NCI-H748 treated with DMSO at 0.1 percent for 48 hours (cell line): Measurements from ENCODE around the gene STK10.

ENCODE experiments used
- DNase-seq: peaks from one replicate; lab custom pipeline; 2025; lab: John Stamatoyannopoulos, UW

Gene STK10

DNA sequence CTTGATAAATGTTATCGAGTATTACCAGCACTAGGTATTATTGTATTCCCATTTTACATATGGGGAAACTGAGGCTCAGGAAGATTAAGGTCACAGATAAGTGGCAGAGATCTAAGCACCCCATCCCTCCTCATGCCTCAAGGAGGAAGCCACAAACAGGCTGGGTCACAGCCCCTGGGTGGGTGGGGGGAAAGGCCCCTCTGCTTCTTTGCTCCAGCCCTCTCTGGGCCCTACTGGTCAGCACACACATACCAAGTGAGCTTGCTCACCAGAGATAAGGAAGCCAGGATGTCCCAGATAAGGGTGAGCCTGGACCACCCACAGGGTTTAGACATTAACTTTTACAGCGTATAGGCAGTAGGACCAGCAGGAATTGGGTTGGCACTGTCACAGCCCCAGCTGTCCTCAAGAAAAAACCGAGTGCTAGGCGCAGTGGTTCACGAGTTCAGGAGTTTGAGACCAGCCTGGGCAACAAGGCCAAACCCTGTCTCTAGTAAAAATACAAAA lies 45.3 kb downstream of the STK10 start:
- DNase-seq = no peak

DNA sequence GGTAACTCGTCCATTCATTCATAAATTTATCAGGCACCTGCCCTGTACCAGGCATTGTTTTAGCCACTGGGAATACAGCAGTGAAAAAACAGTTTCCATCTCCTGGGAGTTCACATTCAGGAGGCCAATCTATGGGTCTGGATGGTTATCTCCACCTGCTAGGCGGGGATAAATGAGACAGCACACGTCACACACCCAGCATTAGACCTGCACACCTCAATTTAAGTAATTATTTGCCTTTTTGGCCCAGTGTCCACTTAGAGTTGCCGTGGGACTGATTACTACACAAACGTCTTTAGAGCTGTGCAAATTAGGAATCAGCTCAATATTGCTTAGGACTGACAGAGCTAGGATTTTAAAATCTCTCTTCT lies 46.1 kb downstream of the STK10 start:
- DNase-seq = no peak

DNA sequence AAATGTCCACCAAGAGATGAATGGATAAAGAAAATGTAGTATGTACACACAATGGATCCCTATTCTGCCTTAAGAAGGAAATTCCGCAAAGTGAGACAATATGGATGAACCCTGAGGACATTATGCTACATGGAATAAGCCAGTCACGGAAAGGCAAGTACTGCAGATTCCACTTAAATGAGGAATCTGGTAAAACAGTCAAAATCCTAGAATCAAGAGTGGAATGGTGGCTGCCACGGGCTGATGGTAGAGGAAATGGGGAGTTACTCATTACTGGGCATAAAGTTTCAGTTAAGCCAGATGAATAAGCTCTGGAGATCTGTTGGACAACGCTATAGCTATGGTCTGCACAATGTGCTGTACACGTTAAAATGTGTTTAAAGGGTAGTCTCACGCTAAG lies 47.2 kb downstream of the STK10 start:
- no peak for DNase-seq

DNA sequence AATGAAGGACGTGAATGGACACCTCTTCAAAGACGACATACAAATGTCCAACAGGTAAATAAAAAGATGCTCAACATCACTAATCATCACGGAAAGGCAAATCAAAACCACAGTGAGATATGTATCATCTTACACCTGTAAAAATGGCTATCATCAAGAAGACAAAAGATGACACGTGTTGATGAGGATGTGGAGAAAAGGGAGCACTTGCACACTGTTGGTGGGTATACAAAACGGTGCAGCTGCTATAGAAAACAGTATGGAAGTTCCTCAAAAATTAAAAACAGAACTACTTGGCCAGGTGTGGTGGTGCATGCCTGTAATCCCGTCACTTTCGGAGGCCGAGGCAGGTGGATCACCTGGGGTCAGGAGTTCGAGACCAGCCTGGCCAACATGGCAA lies 47.9 kb downstream of the STK10 start:
- DNase-seq = peak; percentile 54

DNA sequence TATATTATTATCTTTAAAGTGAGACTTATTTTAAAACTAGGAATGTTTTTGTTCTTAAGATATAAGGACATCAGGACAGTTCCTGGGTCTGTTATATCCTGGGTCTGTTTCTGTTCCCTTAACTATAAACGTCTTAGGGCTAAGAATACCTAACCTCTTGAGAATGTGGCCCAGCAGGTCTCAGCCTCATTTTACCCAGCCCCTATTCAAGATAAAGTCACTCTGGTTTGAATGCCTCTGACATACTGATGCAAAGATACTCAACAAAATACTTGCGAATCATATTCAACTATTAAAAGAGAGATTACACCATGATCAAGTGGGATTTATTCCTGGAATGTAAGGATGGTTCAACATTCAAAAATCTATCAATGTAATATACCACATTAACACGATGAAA lies 51.0 kb downstream of the STK10 start:
- DNase-seq = no peak

DNA sequence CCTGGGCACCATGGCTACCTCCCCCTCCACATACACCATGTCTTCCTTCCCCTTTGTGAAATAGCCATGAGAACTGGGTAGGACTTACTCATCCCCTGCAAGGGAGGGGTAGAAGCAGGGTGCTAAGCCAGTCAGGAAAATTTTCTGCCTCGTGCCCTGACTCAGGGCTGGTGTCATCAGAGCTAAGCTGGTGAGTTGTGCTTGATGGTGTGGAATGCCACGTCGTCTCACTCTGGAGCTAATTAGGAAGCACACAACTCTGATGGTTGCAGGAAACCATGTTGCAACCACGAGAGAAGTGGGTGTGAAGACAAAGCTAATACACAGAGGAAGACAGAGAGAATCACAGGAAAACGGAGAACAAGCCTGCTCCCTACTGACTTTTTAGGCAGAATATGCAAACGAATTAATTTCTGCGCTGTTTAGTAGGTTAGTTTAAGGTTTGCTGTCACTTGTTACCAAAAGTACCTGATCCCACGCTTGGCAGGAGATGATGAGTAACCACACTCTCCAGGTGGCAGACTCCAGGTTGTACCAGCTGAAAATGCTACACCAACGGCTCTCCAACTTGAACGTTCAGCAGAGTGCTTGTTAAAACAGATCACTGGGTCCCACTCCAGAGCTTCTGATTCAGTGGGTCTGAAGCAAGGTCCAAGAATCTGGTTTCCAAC lies 54.5 kb downstream of the STK10 start:
- no peak for DNase-seq

DNA sequence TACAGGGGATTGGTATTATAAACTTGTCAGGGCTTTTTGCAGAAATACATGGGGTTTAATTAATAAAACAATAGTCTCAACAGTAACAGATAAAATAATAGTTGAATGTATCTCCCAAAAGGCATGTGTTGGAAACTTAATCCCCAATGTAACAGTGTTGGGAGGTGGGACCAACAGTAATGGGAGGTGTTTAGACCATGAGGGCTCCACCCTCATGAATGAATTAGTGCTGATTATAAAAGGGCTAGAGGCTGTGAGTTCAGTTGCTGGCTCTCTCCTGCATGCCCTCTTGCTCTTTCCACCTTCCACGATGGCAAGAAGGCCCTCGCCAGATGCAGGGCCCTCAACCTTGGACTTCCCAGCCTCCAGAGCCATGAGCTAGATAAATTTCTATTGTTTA lies 56.3 kb downstream of the STK10 start:
- DNase-seq = no peak

DNA sequence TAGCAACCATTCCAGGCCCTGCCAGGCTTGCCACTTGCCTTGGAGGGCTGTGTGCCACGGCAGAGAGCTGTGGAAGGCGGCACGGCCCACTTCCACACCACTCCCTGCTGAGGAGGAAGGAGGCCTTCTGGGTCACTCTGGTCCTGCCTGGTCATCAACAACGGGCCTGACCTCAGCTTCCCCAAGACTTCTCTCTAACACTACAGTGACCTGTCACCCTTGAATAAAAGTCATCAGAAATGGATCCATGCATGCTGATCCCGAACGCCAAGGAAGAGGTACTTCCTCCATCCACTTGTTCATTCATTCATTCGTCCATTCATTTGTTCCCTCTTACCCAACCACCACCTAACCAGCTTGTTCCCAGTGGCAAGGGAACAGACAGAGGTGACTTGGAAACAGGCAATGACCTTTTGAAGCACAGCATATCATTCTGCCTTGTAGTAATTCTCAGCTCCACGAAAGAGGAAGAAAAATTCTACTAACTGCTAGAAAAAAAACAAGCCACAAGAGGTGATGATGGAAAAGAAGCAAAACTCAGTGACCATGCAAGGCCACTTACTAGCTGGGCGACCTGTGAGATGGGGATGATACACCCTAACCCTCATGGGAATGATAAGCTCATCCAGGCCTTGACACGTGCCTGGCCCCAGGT lies 58.6 kb downstream of the STK10 start:
- no peak for DNase-seq

DNA sequence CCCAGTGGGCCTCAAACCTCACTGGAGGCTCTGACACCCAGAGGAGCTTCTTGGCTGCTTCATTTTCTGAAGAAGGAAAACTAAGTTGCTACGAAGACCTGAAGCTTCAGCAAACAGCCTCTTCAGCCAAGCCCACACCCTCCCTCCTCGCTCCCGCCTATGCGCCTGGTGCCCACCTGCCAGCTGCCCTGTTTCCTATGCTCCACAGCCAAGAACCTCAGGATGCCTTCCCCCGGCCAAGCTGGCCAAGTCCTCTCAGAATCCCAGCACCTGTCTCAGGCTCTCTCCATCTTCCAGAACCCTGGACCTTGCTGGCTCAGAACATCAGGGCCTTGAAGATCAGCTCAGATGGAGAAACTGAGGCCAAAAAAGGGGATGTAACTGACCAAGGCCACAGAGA lies 60.4 kb downstream of the STK10 start:
- no peak for DNase-seq

DNA sequence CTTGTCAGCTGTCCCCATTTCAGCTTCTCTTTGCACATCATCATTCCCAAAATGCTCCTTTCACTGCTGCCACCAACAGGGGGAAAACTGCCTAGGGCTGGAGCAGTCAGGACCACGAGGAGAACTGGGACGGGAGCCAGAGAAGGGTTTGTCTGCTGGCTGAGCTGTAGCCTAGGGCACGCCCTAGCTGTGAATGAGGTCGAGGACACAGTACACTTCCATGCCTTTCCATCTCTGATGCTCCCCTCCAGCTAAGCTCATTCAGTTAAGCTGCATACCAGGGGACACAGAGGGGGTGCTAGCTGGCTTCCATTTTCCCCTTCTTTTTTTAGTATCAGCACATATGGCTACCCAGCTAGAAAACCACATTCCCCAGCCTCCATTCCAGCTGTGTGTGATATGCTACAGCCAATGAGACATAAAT lies 64.7 kb downstream of the STK10 start:
- no peak for DNase-seq

DNA sequence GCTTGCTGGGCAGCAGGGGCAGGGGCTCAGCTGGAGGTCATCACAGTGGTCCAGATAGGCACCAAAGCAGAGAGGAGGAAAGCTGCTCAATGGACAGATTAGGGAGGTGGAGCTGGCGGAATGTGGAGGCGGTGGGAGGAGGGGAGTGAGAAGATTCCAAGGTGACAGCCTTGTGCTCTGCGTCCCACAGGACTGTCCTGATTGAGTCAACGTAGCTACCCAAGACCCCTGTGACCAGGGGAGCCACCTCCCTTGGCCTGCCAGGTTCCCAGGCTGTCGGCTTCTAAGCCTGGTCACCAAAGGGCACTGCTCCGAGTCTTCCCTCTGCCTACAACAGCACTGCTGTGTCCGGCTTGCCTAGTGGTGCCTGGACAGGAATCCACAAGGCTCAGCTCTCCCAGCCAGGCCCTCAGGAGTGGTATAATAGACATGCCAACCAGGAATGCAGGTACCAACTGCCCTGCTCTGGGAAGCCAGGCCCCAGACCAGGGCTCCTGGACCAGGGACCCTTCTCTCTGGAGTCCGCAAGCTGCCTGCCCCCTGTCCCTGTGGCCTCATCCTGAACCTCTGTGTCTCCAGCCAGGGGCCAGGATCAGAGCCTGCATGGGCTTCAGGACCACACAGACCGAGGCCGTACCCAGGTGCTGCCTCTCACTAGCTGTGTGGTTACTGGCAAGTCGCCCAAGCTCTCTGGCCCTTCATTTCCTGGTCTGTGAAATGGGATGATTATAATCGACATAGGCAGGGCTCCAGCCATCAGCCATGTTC lies 67.9 kb downstream of the STK10 start:
- DNase-seq = no peak

DNA sequence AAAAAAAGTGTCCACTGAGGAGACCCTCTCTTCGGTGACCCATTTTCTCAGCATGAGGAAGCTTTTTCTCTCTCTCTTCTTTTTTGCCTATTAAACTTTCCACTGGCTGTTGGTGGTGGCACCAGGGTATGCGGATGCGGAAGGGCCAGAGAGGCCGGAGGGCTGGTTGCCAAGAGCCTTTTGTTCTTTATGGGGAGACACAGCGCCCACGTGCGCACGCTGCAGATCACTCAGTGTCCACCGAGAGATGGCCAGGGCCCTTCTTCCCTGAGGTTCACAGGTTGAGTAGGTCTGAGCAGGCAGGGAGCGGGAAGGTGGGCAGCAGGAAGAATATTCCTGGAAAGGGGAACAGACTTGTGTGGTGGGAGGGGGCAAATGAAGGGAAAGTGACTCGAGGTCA lies 69.1 kb downstream of the STK10 start:
- no peak for DNase-seq

DNA sequence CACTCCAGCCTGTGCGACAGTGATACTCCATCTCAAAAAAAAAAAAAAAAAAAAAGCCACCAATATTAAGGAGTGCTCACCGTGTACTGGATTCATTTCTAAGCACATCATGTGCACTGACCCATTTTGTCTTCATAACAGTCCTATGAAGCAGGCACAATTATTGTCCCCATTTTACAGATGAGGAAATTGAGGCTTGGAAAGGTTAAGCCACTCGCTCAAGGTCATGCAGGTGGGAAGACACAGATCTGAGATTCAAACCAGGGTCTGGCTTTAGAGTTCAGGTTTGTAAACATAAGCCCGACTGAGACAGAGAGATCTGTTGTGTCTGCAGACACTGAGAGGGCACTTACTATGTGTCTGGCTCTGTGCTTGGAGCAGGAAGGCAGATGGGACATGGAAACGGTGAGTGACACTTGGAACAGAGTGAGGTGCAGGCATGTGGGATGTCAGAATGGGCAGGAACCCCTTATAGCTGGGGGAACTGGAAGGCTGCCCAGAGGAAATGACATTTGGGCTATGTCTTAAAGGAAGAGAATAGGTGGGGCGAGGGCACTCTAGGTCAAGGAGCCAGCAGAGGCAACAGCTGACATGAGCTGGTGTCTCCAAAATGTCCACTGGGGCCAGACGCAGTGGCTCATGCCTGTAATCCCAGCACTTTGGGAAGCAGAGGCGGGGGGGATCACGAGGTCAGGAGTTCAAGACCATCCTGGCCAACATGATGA lies 69.9 kb downstream of the STK10 start:
- DNase-seq = no peak

DNA sequence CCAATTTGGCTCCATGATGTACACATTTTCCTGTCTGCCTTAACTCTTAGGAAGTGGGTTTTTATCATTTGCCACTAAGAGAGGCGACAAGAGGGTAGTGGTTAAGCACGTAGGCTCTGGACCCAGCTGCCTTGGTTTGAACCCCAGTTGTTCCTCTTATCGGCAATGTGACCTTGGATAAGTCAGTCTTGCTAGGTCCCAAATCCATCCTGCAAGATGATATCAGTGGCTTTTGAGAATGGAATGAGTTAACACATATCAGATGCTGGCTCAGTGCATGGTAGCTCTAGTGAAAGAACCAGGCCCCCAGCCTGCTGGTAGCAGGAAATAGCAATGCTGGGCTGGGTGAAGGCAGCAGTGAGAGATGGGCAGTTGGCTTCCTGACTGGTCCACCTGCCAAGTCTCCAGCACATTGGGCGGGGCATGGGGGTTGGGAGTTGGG lies 72.5 kb downstream of the STK10 start:
- DNase-seq = no peak

DNA sequence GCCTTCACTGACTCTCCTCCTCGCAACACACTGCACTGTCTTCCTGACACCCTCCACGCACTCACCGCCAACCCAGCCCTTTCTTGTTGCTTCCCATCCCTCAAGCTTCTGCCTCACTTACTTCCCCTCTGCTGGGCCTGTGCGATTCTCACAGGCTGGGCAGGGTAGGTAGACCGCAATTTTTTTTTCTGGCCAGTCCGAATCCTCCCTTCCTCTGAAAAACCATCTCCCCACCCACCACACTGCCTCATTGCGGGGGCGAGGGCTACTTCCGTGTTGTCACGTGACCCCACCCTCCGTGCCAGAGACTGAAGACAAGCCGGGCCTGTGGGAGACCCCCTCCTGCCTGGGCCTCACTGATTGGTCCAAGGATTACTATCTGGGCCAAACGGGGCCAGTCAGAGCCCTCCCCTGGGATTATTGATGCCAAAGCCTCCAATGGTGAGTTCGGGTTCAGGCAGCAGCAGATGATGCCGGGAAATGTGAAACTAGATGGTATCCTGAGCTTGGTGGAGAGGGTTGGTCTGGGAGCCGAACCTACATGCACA lies 73.1 kb downstream of the STK10 start:
- DNase-seq = no peak

DNA sequence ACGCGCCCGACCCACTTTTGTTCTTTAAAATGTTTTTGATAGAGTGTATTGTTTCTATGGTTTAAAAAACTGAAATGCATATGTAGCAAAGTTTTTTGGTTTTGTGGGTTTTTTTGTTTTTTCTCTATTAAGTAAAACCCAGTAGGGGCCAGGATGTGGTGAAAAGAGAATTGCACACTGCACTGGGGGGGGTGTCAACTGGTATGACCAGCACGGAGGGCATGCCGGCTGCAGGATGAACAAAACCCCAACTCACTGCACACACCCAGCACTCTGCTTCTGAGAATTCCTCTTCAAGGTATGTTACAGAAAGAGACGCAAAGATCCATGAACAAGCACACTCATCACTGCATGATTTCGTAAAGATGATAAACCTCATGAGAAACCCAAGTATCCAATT lies 75.0 kb downstream of the STK10 start:
- DNase-seq = no peak

DNA sequence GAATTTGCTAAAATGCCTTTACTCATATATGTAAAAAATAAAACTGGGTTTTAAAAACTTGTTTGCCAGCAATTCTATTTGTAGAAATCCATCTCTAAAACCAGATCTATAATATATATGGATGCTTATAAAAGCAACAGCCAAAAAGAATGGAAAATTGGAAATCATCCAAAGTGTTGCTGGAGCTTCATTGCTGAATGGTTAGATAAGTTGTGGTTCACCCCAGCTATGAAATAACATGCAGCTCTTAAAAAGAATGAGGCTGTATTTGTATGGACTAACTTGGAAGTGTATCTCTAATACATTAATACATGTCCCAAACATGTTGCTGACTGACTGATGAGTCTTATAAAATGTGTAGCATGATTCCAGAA lies 76.2 kb downstream of the STK10 start:
- DNase-seq = no peak

DNA sequence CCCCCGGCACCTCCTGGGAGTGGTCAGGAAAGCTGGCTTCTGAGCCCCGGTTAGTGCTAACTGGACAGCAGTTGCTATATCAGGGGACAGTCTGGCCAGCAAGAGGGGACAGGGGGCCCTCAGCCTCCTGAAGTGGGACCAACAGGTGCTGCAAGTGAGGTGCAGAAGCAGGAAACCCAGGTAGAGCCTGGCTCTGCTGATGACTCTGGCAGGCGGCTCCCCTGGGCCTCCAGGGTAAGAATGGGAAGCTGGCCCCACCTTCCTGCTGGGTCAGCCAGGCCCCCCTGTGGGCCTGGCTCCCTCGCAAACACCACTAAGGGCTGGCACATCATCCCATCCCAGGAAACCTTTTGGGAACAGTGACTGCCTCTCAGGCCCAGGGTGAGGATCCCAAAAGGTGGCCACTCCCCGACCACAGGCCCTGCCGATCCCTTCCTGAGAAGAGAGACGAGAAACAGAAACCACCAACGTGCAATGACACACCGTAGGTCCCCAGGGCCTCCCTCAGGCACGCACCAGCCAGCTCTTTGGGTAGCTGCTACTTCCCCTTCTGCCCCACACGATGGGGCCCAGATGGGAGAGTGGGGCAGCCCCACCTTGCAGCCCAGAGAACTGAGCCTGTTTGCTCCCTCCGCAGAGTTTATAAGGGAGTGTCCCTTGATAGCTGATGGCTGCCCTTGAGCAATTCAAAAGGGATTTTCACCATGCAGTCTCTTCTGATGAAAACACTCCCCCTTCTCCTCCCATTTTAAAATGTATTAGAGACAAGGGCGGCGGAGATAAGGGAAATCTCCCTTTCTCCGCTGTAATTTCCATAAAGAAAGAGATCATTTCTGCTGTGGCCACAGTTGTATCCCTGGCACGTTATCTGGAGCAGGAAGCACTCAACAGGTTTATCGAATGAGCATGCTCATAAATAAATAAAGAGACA lies 76.8 kb downstream of the STK10 start:
- no peak for DNase-seq

DNA sequence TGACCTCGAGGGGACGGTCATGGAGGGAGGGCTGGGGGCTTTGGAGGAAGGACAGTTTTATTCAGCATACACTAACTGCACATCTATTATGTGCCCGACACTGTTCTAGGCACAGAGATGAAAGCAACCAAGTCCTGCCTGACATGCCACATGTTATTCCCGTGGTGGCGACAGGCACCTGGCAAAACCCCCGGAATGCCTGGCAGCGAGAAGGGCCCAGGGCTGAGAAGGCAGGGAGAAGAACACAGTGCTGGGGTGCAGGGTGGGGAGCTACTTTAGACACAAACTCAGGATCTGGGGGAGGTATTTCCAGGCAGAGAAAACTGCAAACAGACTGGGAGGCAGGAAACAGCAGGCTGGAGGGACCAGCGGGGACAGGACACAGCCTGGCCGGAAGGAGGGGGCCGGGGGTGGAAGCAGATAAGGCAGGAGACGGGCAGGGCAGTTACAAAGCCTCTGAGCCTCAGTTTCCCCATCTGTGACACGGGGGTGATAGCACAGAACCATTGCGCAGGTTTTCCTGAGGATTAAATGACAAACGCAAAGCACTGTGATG lies 77.7 kb downstream of the STK10 start:
- no peak for DNase-seq

DNA sequence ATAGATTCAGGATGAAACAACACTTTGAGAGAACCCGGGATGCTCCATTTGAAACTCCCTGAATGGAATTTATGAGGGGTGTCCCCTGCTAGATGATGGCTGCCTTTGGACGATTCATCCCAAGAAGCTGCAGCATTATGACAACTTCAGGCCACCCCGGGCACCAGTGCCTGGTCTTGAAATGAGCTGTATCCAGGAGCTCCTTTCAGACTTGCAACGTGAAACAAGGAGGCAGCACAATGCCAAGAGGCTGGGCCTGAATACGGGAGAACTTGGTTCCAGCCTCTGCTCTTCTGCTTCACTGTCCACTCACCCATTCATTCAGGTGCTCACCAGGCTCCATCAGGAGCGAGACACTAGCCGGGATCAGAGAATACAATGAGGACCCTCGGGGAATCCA lies 78.3 kb downstream of the STK10 start:
- DNase-seq = no peak

DNA sequence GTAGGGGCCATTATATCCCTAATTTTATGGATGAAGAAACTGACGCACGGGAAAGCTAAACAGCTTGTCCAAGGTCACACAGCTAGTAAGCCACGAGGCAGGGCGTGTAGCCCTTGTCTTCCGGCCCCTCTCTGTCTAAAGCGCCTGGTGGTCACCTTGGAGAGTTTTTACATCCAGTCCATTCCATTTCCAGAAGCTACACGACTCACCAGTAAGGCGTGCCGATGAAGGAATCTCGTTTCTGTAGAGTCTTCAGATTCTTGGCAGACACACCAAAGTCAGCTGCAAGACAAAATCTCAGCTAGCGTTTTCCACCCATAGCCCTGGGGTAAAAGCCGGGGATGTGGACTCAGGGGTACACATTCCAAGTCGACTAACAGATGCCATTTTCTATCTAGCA lies 80.5 kb downstream of the STK10 start:
- no peak for DNase-seq
